Measurements from ENCODE around the gene PRKCZ.

PRKCZ gene

DNA sequence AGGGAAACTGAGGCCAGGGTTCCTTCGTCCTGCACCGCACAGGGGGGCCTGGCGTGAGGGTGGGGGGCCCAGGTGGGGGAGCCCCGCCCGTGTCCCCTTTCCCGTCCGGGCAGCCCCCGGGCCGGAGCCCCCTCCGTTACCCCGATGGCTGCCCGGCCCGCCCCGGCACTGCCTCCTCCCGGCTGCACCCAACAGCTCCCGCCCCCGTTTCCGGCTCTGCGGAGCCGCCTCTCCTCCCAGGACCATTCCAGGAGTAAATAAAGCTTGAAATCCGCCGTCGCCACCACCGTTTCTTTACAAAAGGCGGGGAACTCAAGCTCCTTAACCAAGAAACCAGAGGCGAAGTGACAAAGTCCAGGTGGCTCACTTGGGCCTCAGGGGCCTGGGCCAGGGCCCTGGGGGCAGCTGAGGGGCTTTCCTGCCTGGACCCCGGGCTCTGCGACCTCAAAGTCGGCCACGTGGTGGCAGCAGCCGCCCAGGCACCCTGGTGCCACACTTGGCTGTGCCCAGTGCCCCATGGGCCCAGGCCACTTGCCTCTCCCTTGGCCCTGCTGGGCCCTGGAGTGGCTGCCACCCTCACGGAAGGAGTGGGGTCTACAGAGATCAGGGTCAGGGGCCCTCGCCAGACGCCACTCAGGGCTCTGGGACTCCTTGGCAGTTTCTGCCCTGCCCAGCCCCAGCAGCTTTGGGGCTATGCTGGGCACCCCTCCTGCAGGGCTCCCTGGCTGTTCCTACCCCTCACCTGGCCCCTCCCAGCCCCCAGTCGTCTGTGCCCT, 144.9 kb downstream of the PRKCZ start:
- TF ChIP-seq, protein P1, sequence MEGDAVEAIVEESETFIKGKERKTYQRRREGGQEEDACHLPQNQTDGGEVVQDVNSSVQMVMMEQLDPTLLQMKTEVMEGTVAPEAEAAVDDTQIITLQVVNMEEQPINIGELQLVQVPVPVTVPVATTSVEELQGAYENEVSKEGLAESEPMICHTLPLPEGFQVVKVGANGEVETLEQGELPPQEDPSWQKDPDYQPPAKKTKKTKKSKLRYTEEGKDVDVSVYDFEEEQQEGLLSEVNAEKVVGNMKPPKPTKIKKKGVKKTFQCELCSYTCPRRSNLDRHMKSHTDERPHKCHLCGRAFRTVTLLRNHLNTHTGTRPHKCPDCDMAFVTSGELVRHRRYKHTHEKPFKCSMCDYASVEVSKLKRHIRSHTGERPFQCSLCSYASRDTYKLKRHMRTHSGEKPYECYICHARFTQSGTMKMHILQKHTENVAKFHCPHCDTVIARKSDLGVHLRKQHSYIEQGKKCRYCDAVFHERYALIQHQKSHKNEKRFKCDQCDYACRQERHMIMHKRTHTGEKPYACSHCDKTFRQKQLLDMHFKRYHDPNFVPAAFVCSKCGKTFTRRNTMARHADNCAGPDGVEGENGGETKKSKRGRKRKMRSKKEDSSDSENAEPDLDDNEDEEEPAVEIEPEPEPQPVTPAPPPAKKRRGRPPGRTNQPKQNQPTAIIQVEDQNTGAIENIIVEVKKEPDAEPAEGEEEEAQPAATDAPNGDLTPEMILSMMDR (IDR thresholded peaks at IDR 0.05; ENCODE audit: control insufficient read depth, extremely low read depth, insufficient read depth): peak; percentile 88
- H3K4me3 ChIP-seq (ENCODE audit: low read depth, low read length): peak overlapping the region; percentile 61
- DNase-seq (ENCODE audit: low read depth): peak; percentile 56

DNA sequence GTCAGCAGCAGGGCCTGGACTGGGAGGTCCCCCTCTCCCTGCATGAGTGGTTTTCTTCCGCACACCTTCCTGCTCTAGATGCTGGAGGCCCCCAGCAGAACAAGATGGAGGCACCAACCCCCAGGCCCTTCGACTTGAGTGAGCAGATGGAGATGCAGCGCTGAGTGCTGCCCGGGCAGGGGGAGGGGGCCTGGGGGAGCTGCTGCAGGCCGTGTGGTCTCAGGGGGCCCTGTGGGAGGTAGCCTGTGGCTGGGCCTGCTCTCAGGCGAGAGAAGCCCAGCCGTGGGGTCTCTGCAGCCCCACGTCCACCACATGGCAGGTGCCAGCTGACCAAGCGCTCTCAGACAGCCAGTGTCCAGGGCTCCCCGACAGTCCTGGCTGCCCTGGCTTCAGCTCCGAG, 145.6 kb downstream of the PRKCZ start:
- DNase-seq (ENCODE audit: low read depth): no peak
- TF ChIP-seq, protein P1 (IDR thresholded peaks at IDR 0.05; ENCODE audit: control insufficient read depth, extremely low read depth, insufficient read depth): no peak
- H3K4me3 ChIP-seq (ENCODE audit: low read depth, low read length): no peak overlapping the region

DNA sequence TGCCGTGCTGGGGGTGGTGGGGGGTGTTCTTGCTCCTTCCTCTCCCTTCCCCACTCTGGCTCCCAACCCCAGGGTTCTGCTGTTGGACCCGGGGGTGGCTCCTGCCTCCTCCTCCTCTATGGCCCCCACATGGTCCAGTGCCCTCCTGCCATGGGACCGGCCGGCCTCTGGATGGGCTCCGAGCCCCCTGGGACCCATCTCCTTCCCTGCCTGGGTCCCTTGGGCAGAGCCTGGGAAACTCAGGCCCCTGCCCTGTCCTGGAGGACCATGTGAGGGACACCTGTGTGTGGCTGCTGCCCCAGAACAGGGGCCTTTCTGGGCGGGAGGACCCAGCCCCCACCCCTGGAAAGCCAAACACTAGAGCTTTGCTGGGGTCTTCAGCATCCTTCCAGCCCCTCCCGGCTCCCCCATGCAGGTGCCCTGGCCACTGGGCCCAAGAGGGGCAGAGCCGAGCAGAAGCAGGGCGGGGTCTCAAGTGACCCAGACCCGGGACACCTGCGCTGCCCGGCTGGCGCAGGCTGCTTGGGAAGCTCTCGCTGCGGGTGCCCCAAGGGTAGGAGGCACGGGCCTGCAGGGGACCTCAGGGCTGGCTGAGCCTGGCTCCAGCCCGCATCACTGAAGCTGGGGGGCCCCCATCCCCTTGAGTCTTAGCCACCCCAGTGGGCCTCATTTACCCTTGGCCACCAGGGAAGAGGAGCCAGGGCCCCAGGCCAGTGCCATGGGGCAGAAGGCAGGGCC, 146.9 kb downstream of the PRKCZ start:
- no peak overlapping the region for H3K4me3 ChIP-seq (ENCODE audit: low read depth, low read length)
- no peak for DNase-seq (ENCODE audit: low read depth)
- TF ChIP-seq, protein P1 (IDR thresholded peaks at IDR 0.05; ENCODE audit: control insufficient read depth, extremely low read depth, insufficient read depth): no peak

DNA sequence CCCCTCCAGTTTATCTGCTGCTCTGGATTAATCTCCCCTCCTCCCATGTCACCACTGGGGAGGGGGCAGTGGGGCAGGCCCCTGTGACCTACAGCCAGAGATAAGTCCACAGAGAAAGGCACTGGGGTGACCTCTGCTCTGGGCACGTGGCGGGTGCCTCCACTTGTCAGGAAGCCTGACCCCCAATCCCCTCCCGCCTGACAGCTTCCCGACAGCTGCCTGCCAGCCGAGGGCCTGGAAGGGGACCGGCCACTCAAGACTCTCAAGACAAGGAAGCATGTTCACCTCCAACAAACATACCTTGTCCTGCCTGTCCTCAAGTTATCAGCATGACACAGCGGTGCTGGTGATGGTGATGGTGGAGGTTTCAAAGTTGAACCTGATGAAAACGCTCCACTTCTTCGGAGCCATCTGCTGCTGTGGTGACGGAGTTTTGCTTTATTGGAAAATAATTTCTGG, 147.5 kb downstream of the PRKCZ start:
- TF ChIP-seq, protein P1 (IDR thresholded peaks at IDR 0.05; ENCODE audit: control insufficient read depth, extremely low read depth, insufficient read depth): no peak
- no peak overlapping the region for H3K4me3 ChIP-seq (ENCODE audit: low read depth, low read length)
- no peak for DNase-seq (ENCODE audit: low read depth)

DNA sequence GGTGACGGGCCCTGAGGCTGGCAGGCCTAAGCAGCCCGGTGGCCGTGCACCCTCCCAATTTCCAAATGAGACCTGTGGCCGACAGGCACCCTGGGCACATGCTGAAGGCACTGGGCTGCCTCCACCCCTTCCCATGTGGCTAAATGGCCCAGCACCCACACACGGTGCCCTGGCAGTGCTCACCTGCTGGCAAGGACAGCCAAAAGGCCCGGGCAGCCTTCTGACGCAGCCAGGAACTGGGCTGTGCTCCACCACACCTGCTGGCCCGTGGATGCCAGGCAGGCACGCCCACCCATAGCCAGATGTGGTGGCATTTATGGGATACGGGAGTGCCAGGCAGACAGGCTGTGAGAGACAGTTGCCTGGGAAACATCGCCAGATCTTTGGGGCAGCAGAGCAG, 148.4 kb downstream of the PRKCZ start:
- H3K4me3 ChIP-seq (ENCODE audit: low read depth, low read length): no peak overlapping the region
- peak; percentile 26 for DNase-seq (ENCODE audit: low read depth)
- TF ChIP-seq, protein P1 (IDR thresholded peaks at IDR 0.05; ENCODE audit: control insufficient read depth, extremely low read depth, insufficient read depth): no peak

DNA sequence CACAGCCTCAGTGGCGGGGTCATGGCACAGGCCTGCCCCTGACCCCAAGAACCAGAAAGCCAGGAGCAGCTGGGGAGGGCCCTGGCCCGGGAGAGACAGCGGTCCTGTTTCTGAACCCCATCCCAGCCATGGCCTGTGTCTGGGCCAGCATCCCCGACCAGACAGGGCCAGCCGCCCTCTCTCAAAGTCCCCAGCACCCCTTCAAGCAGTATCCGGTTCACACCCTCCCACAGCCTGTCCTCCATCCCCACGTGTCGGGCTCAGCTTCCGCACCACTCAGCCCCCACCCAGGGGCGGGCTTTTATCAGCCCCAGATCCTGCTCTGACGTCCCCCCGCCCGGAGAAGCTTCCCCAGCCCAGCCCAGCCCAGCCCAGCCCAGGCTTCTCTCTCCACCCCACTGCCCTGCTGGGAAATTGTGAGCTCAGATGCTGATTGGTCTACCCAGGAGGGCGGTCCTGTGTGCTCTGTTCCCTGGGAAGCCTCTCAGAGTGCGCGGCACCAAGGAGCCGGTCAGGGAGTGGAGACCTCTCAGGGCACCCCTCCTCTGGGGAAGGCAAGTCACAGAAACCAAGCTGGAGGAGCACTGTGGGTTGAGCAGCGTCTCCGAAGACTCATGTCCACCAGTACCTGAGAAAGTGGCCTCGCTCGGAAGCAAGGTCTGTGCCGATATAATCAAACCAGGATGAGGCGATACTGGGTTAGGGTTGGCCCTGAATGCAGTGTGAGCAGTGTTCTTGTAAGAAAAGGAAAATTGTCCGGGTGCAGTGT, 149.0 kb downstream of the PRKCZ start:
- peak; percentile 42 for DNase-seq (ENCODE audit: low read depth)
- TF ChIP-seq, protein P1 (IDR thresholded peaks at IDR 0.05; ENCODE audit: control insufficient read depth, extremely low read depth, insufficient read depth): no peak
- H3K4me3 ChIP-seq (ENCODE audit: low read depth, low read length): peak overlapping the region; percentile 58

Measured in LNCaP clone FGC (cell line).